Measurements from ENCODE around the gene PHF19.
A peak's percentile ranks its signal among the peaks of the same experiment; 100 is the strongest.

PHF19 gene

DNA sequence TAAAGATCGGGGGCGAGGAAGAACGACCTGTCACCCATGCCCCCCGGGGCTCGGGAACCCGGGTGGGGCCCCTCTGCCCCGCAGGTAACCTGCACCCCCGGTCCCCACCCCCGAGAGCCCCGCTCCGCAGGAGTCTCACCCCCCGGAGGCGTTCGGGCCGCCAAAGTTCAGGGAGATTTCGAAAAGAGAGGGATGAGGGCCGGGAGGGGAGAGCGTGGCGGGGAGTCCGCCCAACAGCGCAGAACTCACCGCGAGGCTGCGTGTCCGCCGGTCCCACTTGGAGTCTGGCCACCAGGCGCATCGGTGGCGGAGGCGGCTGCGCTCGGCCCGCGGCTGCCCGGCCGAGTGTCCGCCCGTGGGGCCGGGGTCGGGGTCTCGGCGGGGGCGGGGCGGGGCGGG is at the start of gene PHF19:
Gene PHF19, minus strand, starts transcription at position 347 of the 399 bp plus-strand sequence. CDS start 2,447 bp downstream, outside the sequence.
- DNase-seq (ENCODE audit: low read depth in 2 of 2), result no peak

DNA sequence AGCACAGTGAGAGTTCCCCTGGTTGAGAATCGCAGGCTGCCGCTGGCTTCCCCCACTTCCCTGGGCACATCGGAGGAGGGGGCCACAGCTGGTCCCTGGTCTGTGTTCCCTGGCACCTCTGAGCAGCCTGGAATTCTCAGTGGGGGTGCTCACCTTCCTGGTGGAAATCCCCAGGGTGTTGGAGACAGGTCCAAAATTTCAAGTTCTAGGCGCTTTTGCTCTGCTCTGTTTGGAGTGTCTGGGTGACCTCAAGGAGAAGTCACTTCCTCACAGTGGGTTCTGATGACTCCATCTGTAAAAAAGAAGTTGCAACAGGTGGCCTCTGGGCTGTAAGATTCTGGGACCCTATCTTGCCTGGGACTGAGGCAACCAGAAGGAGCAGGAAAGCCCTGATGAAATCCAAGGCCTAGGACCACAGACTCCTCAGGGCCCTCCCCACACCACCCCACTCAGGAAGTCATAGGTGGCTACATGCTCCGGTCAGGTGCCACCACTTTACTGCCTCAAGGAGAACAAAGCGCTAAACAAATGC is 49.5 kb upstream of the PHF19 start, which contains the start of gene TRAF1:
Gene TRAF1, minus strand, starts transcription at position 400 of the 532 bp plus-strand sequence. CDS start 721 bp downstream, outside the sequence.
- no peak for DNase-seq (ENCODE audit: low read depth in 2 of 2)

DNA sequence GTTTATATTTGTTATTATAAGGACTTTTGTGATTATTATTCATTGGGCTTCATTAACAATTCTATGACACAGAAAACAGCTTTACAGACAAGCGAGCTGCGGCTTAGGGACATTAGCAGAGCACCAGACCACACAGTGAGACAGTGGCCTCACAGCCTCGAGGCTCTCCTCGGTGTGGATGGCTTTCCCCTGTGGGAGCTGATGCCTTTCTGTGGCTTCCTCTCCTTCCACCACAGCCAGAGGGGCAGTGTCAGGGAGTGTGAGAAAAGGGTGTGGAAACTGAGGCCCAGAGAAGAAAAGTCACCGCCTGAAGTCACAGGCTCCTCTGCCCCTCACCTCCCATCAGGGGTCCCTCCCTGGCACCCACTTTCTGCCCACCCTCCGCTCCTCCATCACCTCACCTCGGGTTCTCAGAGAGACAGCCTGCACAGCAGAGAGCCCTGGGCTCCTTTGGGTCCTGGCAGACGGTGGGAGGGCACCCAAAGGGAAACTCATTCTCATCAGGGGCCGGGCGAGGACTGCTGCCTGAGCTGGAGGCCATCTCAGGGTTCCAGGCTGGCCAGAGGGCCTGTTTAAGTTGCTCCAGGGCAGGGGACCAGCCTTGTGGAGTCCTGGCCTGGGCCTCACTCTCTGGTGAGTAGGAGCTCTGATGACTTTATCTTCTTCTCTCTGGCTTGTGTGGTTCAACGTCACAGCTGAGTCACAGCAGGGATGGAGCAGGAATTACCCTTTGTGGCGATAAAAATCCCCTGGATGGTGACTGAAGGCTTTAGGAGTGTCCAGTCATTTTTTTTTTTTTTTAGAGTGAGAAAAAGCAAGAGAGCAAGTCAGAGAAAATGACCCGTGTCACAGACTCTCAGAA is 48.8 kb upstream of the PHF19 start:
- DNase-seq (ENCODE audit: low read depth in 2 of 2), result peak; percentile 74 to 78

DNA sequence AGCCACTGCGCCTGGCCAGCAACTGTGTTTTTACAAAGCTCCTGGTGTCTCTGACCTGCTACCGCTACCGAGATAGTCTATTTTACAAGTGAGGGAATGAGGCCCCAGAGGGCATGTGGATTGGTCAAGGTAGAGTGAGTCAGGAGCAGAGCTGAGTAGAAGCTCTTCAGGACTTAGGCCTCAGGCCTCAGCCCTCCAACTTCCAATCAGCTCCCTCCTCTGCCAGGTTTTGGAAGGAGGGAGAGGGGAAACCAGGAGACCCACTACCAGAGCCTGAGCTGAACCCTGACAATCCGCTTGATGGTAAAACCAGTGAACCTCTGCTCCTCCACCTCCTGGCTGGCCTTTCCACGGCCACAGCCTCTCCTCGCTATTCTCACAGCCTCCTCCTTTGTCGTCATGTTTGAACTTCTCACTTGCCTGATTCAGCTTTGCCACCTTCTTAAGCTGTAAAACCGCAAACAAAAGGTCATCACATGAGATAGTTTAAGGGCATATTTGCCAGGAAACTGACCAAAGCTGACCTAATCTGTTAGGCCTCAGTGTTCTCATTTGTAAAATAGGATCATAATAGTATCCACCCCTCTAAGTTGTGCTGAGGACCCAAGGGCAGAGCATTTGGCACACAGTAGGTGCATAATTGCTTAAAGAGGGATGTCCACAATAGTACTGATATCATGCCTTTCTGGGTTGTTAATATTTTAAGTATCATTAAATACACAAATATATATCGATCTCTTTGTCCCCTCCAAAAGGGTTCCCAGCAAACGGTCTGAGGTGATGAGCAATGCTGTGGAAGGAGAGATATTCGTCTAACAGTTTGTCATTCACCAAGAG is 47.9 kb upstream of the PHF19 start:
- no peak for DNase-seq (ENCODE audit: low read depth in 2 of 2)

DNA sequence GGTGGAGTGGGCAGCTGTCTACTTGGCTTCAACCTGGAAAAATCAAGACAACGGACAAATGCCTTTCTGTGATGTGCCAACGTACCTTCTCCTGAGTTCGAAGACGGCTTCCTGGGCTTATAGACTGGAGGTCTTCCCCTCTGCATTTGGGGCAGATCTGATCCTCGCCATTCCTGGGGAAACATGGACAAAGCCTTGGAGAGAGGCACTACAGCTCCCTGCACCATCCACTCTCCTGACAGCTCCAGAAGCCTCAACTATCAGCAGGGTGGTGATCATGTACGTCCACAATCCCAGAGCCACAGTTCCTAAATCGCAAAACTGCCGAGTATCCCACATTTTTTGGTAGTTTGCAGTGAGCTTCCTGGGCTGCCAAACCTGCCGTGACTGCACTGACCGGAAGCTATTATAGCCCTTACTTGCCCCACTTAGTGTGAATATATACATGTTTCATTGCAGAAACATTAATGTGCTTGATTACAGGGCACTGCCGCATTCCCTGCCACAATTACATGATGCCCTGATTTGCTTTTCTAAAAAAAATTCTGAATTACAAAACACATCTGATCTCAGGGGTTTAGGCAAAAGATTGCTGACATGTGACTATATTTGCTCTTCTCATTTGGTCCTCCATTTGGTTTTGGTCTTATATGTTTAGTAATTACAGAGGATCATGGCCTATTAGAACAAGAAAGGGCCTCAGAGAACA is 46.8 kb upstream of the PHF19 start:
- no peak for DNase-seq (ENCODE audit: low read depth in 2 of 2)

DNA sequence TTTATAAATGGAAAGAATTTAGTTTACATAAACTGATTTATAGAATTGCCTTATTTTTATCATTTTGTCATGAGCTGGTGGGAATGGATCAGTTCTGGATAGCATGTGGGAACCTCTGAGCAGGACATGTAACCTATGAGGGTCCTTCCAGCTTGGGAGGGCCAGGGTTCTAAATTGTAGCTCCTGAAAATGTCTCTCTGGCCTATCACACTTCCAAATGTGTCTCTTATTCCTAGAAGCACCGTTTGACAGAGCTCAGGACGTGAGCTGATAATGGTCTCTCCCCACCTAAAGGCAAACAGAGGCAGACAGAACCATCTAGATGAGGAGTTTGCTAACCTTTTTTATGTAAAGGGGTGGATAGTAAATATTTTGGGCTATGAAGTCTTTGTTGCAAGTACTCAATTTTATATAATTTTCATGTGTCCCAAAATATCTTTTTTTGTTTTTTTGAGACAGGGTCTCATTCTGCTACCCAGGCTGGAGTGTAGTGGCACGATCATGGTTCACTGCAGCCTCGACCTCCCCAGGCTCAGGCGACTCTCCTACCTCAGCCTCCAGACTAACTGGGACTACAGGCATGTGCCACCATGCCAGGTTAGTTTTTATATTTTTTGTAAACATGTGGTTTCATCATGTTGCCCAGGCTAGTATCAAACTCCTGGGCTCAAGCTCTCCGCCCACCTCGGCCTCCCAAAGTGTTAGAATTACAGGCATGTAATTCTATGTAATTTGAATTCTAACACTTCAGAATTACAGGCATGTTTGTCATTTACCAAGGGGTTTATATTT is 45.6 kb upstream of the PHF19 start:
- DNase-seq (ENCODE audit: low read depth in 2 of 2), result no peak

DNA sequence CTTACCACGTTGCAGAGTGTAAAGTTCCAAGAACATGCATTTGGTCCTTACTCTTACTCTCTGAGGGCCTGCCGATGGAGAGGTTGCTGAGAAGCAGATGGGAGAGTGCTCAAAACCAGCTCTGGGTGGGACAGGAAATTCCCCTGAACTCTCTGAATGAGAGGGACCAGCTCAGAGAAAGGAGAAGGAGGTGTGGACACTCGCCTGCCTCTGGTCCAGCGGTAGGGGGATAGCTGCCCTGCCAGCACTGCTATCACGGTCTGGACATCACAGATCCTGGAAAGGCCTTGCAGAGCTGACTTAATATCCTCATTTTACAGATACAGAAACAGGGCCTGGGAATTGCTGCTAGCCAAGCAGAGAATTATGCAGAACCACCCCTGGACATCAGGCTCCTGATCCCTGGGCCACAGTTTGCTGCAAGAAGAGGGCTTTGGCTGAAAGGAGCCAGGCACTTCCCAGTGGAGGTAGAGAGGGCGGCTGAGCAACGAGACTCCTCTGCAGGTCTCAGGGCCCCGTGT is 44.7 kb upstream of the PHF19 start:
- DNase-seq (ENCODE audit: low read depth in 2 of 2), result no peak

DNA sequence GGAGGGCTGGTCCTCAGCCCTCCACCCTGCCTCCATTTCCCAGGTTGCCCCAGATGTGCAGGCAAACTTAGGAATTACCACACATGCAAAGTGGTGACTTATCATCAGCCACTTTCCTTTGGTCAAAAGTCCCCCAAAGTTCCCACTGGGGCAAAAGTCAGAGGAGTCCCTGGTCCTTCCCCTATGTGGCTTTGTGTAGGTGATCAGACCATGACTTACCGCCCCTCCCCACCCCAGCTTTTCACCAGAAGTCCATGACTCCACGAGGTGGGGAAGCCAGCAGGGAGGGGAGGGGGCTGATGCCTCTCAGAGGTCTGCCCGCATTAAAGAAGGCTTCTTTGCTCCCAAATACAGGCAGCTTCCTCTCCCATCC is 43.8 kb upstream of the PHF19 start:
- DNase-seq (ENCODE audit: low read depth in 2 of 2), result no peak

DNA sequence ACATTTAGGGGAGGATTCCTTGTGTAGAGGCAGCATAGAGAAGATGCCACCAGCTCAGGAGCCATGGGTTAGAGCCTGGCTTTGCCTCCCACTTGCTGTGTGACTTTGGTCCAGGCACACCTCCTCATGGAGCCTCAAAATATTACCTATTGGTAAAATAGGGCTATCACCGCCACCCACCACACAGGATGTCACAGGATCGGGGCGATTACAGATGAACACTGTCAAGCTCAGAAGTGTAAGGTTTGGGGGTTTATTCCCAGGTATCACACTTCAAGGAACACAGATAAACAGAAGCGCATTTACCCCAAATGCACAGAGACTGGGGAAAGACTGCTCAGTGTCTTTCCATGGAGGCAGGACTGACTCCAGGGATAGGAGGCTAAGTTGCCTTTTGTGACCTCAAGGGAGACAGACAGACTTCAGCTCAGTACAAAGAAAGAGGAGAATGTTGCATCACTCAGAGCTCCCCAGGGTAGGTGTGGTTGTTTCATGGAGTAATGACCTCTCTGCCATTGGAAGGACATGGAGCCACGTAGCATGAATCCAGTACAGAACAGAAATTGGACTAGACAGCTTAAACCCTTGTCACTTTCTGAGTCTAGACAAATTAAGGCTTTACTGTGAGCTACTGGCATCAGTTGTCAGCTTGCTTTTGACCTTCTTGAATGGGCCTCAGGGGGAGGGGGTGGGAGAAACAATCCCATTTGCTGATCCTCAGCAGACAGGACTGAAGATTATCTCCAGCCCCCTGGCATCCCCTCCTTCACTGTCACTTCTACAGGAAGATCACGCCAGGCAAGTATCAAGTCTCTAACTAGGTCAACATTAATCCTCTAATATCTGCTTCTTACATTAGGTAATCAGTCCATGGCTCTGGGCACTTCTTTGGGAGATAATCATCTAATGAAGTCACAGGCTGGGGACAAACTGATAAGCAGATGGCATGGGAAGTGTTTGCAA is 43.1 kb upstream of the PHF19 start:
- no peak for DNase-seq (ENCODE audit: low read depth in 2 of 2)

DNA sequence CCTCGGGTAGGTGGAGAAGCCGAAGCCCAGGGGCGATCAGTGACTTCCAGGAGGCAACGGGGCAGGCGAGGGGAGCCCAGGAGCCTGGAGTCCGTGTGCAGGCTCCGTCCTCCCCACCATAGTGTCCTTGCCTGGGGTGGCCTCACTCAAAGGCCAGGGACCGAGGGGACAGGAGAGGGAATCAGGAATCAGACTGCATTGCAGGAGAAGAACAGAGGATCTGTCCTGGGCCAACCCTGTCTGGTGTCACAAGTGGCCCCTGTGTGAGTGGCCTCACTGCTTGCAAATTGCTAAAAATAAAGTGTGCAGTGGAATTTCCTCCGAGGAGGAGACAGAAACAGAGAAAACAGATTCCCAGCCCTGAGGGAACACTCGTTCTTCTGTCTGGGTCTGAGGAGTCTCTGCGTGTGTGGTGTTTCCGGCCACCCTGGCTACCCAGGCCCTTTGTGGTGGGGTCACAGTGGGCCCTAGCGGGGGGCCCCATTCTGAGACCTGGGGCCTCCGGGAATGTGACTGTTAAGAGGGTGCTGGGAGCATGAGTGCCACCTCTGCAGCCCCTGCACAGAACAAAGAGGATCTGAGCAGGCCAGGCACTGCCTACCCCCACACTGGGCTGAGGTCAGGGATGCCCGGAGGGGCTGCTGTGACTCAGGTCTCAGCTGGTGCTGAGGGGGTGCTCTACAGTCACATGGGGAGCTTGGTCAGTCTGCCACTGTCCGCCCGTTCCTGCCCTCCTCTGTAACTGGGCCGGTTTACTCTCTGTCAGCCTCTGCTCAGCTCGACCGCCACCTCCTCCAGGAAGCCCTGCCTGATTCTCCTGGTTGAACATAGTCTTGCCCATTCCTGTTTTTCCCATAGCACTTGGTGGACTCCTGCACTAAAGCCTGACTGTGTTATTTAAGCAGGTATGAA is 42.2 kb upstream of the PHF19 start:
- no peak for DNase-seq (ENCODE audit: low read depth in 2 of 2)

DNA sequence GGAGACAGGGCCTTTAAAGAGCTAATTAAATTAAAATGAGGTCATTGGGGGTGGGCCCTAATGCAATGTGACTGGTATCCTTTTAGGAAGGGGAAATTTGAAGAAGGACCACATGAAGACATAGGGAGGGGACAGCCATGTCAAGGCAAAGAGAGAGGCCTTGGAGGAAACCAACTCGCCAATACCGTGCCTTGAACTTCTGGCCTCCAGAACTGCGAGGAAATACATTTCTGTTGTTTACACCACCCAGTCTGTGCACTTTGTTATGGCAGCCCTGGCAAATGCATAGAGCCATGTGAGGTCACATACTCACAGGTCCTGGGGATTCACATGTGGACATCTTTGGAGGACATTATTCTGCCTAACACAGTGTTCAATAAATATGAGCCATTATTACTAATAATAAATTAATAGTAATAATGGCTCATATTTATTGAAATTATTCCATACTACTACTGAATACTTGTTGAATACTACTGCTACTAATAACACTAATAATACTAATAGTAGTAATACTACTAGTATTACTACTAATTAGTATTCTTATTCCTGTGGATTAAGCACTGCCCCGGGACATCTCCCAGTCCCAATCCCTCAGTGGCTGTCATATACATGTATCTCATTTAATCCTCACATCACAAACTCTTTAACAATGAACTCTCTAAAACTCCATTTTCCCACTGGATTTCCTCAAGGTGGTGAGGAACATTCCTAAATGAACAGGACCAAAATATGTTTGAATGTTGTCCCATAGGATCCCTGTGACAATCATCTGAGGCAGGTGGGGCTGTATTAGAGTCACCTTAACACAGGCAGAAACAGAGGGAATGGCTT is 41.2 kb upstream of the PHF19 start:
- DNase-seq (ENCODE audit: low read depth in 2 of 2), result no peak

DNA sequence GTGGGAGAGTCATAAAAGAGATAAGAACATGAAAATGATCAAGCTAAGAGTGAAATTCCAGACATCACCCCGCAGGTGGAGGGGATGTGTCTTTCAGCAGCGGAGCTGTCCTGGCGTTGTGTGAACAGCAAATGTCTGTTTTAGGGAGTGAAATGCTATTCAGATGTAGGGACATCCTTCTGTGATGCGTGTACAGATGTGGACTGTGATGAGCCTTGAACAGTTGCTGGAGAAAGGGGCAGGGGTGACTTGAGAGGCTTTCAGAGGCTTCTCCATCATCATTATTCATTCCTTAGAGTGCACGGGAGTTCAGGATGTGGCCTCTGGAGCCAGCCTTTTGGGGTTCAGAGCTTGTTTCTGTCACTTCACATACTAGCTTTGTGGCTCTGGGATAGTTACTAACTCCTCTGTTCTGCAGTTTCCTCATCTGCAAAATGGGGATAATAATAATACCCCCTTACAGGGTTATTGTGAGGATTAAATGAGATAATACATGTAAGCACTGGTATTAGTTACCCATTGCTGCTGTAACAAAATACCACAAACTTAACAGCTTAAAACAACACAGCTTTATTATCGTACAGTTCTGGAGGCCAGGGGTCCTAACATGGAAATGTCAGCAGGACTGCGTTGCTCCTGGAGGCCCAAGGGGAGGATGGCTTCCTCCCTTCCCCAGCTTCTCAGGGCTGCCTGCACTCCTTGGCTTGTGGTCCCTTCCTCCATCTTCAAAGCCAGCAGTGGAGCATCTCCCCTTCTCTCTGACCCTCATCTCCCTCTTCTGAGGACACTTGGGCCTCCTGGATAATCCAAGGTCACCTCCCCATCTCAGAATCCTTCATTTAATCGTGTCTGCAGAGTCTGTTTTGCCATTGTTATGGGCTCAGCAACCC is 40.2 kb upstream of the PHF19 start:
- DNase-seq (ENCODE audit: low read depth in 2 of 2), result no peak

DNA sequence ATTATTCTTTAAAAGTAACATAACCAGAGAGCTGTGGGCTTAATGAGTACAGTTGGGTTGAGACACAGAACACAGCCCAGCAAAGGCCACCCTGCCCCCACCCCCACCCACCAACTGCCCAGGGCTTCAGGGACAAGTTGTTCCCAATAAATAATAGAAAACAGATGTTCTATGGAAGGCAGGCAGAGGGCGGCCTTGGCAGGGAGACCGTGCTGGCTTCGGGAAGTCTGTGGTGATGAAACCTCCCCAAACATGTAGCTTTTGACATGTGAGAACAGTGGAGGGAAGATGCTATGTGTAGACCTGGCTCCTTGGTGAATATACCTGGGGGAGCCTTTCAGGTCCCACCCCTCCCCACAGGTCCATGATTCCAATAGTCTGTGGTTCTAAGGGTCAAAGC is 39.6 kb upstream of the PHF19 start:
- no peak for DNase-seq (ENCODE audit: low read depth in 2 of 2)

DNA sequence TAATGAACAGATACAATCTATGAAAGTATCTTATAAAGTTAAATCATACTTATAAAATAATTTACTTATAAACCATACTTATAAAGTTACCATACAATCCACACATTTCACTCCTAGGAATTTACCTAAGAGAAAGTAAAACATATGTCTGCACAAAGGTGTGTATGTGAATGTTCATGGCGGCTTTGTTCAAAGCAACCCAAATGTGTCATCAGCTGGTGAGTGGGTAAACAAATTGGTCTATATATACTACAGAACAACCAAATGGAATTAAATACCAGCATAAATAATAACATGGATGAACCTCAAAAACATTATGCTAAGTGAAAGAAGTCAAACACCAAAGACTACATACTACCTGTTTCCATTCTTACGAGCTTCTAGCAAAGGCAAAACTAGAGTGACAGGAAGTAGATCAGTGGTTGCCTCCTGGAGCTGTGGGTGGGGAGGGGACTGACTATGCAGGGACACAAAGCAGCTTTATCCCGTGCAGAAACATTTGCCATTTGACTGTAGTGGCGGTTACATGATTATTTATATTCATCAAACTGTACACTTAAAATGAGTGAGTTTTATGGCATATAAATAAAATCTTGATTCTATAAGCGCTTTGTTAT is 39.0 kb upstream of the PHF19 start:
- no peak for DNase-seq (ENCODE audit: low read depth in 2 of 2)

DNA sequence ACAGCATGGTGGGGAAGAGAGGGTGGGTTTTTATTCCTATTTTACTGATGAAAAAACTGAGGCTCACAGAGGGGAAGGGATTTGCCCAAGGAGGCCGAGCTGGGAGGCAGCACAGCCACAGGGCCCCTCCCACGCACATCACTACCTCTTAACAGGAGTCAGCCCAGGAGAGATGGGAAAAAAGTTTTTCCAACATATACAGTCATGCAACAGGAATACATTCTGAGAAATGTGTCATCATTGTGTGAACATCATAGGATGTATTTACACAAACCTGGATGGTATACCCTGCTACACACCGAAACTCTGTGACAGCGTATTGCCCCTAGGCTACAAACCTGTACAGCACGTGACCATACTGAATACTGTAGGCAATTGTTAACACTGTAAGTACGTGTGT is 38.0 kb upstream of the PHF19 start:
- no peak for DNase-seq (ENCODE audit: low read depth in 2 of 2)

DNA sequence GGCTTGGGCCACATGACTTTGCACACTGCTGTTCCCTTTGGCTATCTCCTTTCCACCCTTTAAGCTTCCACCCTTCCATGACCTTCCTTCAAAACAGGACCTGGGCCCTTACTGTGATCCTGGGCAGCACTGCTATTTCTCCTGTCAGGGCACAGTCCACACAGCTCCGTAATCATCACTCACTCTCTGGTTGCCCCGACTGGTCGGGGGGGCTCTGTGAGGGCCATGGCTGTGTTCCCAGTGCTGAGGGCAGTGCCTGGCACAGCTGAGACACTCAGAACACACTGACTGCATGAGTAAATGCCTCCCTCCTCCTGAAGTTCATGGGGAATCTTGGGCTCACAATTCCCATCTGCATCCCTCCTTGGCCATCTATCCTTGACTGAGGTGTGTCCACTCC is 37.4 kb upstream of the PHF19 start:
- no peak for DNase-seq (ENCODE audit: low read depth in 2 of 2)

Measured in activated CD8-positive, alpha-beta memory T cell treated with anti-CD3 and anti-CD28 coated beads for 4 hours (primary cell).